ENCODE measurements around the gene XIAP.
"Not testable (repeated sequence)": the region's sequence is repeated elsewhere in the genome, so short reads cannot be mapped to it uniquely, and the experiment has no call there.

XIAP gene

GRCh38 chrX:123876844-123877243, 17.0 kb downstream of the XIAP start:
- DNase-seq = no peak

GRCh38 chrX:123878252-123878721, 18.4 kb downstream of the XIAP start:
- no peak for DNase-seq

- no peak for DNase-seq
Measured at GRCh38 chrX:123881330-123881729, 21.5 kb downstream of the XIAP start.

GRCh38 chrX:123882391-123882790, 22.5 kb downstream of the XIAP start:
- no peak for DNase-seq

GRCh38 chrX:123884809-123885408, 25.1 kb downstream of the XIAP start:
- DNase-seq = peak; percentile 31

- DNase-seq = no peak
Measured at GRCh38 chrX:123899701-123900100, 39.8 kb downstream of the XIAP start.

GRCh38 chrX:123903261-123903660, 43.4 kb downstream of the XIAP start:
- DNase-seq = not testable (repeated sequence)

GRCh38 chrX:123905332-123905731, 45.5 kb downstream of the XIAP start:
- no peak for DNase-seq

- no peak for DNase-seq
Measured at GRCh38 chrX:123906557-123907316, 46.9 kb downstream of the XIAP start.

GRCh38 chrX:123909523-123909922, 49.7 kb downstream of the XIAP start:
- DNase-seq = no peak

- DNase-seq = no peak
Measured at GRCh38 chrX:123917069-123917468, 57.2 kb downstream of the XIAP start.

- DNase-seq = no peak
Measured at GRCh38 chrX:123918106-123918721, 58.4 kb downstream of the XIAP start.

GRCh38 chrX:123920105-123920785, 60.4 kb downstream of the XIAP start:
- DNase-seq = no peak

- no peak for DNase-seq
Measured at GRCh38 chrX:123923211-123923610, 63.4 kb downstream of the XIAP start.

GRCh38 chrX:123924186-123924585, 64.3 kb downstream of the XIAP start:
- no peak for DNase-seq

GRCh38 chrX:123927845-123928244, 68.0 kb downstream of the XIAP start:
- no peak for DNase-seq

- DNase-seq = not testable (repeated sequence)
Measured at GRCh38 chrX:123932055-123932454, 72.2 kb downstream of the XIAP start.

GRCh38 chrX:123943074-123943473, 83.2 kb downstream of the XIAP start:
- DNase-seq = no peak

GRCh38 chrX:123943488-123943887, 83.6 kb downstream of the XIAP start:
- no peak for DNase-seq

- DNase-seq = no peak
Measured at GRCh38 chrX:123949846-123950245, 90.0 kb downstream of the XIAP start.

- peak; percentile 39 for DNase-seq
Measured at GRCh38 chrX:123959281-123960063, 99.6 kb downstream of the XIAP start.

- DNase-seq = no peak
Measured at GRCh38 chrX:123960956-123961267, 101.1 kb downstream of the XIAP start.
